Epithelial cell of prostate (primary cell): ENCODE results near the gene LRRTM2.

Source experiments
- DNase-seq: peaks from one replicate; pipeline ENCODE4 v3.0.0-alpha.2; 2011; ENCODE audit warnings: low read depth, low spot score
- H3K27ac ChIP-seq: fragments of 450-650 bp; 2 replicates; pipeline ENCODE4 v1.5.1; 2017; ENCODE audit warnings: mild to moderate bottlenecking

The LRRTM2 gene

GRCh38 chr5:138884094-138884493, 9.0 kb upstream of the LRRTM2 start:
- DNase-seq = no peak

DNA sequence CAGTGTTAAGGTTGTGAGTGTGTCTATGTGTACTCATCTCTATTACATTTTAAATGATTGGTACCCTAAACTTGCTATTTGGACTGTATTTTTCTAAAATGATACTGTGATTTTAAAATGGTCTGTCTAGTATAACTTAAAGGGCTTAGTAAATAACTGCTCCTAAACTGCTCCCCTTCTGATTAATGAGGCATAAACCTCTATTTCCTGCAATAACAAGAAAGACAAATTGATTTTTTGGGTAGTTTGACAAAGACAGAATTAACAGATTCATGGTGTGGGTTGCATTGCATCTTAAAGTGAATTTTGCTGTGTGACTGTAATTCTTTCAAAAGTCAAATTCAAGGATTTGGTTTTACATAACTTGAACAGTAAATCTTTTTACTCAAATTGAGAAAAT, 8.1 kb upstream of the LRRTM2 start:
- H3K27ac ChIP-seq = no peak overlapping the region
- DNase-seq = no peak

More at GRCh38 chr5:138884094-138884493, 9.0 kb upstream of the LRRTM2 start:
- H3K27ac ChIP-seq = no peak overlapping the region

GRCh38 chr5:138878437-138879235, 3.5 kb upstream of the LRRTM2 start:
- H3K27ac ChIP-seq = no peak overlapping the region

GRCh38 chr5:138876811-138877210, 1.7 kb upstream of the LRRTM2 start:
- DNase-seq = no peak
- H3K27ac ChIP-seq = no peak overlapping the region

More at GRCh38 chr5:138878437-138879235, 3.5 kb upstream of the LRRTM2 start:
- DNase-seq = no peak

GRCh38 chr5:138875946-138876345, 811 bp upstream of the LRRTM2 start:
- no peak for DNase-seq
- no peak overlapping the region for H3K27ac ChIP-seq

DNA sequence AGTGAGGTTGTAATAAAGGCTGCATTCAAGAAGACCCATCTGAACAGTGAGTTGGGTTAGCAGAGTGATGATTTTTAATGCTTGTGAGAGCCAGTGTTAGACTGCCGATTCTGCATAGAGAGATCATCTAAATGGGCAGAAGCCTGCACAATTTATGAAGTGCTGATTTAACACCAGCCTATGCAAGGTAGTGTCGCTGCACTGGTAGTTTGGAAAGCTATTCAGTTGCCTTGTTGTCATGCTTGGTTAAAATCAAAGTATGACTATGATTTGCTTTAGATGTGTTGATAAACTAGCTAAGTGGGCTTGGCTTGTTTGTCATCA, 379 bp upstream of the LRRTM2 start:
- no peak for DNase-seq
- no peak overlapping the region for H3K27ac ChIP-seq

GRCh38 chr5:138874241-138874640, 894 bp downstream of the LRRTM2 start:
- H3K27ac ChIP-seq = no peak overlapping the region
- no peak for DNase-seq

DNA sequence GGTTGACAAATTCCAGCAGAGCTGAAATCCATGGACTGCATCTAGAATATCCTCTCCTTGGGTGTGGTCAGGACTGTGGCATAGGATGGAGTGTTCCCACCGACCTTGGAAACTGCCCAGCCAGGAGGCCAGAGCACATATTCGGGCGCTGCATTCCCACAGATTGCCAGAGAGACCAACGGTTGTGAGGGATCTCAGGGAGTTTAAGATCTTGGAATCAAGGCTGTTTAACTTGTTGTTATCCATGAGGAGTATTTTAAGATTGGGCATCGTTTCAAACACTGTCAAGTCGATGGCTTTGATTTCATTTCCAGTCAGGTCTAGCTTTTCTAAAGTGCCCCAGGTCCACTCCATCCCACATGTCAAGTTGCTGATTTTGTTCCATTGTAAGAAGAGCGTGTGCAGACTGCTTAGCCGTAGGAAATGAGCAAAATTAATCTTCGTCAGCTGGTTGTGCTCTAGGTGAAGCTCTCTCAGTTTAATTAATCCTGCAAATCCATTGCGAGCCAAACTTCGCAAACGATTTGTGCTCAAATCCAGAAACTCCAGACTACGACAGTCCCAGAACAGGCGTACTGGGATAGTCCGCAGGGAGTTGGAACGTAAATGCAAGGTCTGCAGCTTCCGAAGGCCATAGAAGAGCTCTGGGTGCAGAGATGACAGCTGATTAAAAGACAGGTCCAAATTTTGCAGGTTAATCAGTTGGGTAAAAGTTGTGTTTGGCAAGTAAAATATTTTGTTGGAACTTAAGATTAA, 1.5 kb downstream of the LRRTM2 start:
- no peak overlapping the region for H3K27ac ChIP-seq
- no peak for DNase-seq

DNA sequence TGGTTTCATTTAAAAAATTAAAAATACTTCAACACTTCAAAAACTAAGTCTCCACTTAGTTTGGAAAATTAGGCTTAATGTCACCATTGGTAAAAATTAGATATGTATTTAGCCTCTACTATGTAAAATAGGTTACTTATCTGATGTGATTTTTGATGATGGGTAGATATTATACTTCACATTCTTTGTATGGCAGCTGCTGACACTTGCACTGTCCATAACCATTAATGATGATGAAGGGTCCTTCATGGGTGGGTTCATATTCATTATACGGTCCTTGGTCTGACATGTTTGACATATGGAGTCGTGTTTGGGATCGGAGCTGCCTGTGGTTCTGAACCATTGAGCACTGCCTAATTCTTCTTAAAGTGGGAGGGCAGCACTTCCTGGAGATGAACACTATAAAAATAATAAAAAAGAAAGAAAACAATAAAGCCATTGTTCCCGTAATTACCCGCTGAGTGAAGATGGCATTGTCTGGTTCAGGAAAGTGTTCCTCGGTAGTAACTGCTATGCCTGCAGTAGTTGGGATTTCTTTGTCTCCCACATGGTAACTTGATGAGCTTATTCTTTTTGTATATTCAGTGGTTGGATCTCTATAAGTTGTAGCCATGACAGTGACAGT, 2.2 kb downstream of the LRRTM2 start:
- H3K27ac ChIP-seq = no peak overlapping the region
- no peak for DNase-seq

- DNase-seq = no peak
- peak overlapping the region; percentile 50 for H3K27ac ChIP-seq
Observed at GRCh38 chr5:138870611-138871010, 4.5 kb downstream of the LRRTM2 start.

DNA sequence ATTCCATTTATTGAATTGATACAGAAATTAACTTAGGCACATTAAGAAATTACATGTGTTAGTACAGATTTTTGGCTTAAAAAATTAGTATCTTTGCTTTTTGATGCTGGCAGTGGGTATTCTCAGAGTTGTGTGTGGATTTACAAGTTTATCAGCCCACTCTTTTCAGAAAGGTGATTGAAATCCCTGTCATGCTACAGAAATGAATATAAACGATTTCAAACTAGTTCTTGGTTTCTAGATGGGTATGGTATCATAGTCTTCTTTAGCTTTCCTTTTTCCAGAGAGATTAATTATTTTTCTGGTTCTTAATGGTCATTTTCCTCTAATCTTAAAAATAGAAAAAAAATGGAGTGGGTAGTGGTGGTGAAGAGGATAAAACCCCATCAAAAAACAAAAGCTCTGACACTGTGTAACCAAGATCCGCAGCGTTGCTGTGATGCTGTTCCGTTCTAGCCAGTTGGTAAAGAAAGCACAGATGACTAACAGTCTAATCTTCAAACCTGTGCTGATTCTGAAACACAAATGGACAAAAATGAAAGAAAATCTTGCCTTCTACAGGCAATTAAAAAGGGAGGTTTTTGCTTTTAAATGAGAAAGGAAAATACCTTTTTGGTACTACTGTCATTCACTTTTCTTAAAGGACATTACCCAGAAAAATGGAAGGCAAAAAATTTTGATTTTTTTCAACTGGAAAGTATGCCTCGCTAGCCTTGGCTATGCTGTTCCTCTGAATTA, 5.2 kb downstream of the LRRTM2 start:
- no peak for DNase-seq
- H3K27ac ChIP-seq = peak overlapping the region; percentile 50

GRCh38 chr5:138869038-138869437, 6.1 kb downstream of the LRRTM2 start:
- no peak for DNase-seq

GRCh38 chr5:138867011-138867410, 8.1 kb downstream of the LRRTM2 start:
- no peak overlapping the region for H3K27ac ChIP-seq
- DNase-seq = no peak

More at GRCh38 chr5:138869038-138869437, 6.1 kb downstream of the LRRTM2 start:
- peak overlapping the region; percentile 50 for H3K27ac ChIP-seq

DNA sequence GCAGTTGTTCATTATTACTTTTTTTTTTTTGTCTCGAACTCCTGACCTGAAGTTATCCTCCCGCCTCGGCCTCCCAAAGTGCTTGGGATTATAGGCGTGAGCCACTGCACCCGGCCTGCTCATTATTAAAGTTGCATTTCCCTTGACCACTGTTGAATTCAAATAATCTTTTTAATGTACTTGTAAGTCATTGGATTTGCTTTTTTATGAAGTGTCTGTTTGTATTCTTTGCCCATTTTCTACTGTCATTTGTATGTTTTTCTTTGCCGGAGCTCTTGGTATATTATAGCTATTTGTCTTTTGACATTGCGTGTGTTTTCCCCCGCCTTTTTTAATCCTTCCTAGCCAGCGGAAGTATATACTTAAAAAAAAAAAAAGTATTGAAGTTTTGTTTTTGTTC, 22.0 kb downstream of the LRRTM2 start:
- no peak overlapping the region for H3K27ac ChIP-seq
- no peak for DNase-seq

- no peak for DNase-seq
- no peak overlapping the region for H3K27ac ChIP-seq
Observed at GRCh38 chr5:138850865-138851435, 24.2 kb downstream of the LRRTM2 start.

DNA sequence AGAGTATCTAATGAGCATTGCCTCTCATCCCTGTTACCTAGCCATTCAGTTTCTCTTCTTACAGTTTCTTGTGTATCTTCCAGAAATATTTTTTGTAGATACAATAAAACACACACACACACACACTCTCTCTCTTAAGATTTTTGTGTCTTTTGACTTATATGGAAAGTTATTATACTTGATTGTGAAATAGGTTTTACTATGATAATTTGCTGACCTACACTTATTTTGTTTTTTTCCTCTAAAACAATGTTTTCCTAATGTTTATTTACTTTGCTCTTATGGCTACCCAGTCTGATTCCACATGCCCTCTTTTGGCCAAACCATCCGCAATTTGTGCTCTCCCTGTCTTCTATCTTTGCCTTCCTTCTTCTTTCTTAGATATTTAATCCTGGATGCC, 25.3 kb downstream of the LRRTM2 start:
- no peak overlapping the region for H3K27ac ChIP-seq
- no peak for DNase-seq

DNA sequence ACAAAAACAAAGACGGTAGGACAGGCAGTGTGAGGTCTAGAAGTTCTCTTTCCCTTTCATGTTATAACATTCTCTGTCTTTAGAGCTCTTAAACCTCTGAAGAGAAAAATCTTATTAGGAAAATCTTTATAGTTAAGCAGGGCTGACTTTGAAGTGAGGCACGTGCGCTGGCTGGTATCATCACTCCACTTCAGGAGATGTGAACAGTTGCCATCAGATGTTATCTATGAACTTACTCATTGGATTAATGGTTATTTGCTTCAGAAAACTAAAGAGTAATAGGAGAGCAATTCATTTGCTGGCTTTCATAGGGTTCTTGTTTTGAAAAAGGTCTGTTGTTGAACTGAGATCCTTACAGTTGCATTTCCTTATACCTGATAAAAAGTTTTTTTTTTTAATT, 25.7 kb downstream of the LRRTM2 start:
- no peak for DNase-seq
- H3K27ac ChIP-seq = peak overlapping the region; percentile 3

GRCh38 chr5:138844812-138845513, 30.2 kb downstream of the LRRTM2 start:
- DNase-seq = peak; percentile 69
- peak overlapping the region; percentile 85 for H3K27ac ChIP-seq

DNA sequence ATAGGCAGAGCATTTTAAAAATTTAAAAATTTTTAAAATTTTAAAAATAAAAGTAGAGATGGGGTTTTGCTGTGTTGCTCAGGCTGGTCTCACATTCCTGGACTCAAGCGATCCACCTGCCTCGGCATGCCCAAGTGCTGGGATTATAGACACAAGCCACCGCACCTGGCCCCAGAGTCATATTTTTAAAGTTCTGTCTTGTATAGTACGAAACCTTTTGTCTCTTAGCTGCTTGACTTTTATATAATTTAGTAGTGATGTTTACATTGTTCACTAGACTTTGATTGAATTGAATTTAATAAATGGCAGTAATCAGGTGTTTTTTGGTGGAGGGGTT, 31.0 kb downstream of the LRRTM2 start:
- DNase-seq = peak; percentile 26
- peak overlapping the region; percentile 85 for H3K27ac ChIP-seq
